Medulla oblongata (tissue), 1 donor: ENCODE results near the gene SCG3.
A peak's percentile ranks its signal among the peaks of the same experiment; 100 is the strongest.

Experiments used
- DNase-seq: peaks from one replicate; pipeline ENCODE4 v3.0.0-alpha.2; 2015; ENCODE audit errors: extremely low spot score

SCG3 gene

DNA sequence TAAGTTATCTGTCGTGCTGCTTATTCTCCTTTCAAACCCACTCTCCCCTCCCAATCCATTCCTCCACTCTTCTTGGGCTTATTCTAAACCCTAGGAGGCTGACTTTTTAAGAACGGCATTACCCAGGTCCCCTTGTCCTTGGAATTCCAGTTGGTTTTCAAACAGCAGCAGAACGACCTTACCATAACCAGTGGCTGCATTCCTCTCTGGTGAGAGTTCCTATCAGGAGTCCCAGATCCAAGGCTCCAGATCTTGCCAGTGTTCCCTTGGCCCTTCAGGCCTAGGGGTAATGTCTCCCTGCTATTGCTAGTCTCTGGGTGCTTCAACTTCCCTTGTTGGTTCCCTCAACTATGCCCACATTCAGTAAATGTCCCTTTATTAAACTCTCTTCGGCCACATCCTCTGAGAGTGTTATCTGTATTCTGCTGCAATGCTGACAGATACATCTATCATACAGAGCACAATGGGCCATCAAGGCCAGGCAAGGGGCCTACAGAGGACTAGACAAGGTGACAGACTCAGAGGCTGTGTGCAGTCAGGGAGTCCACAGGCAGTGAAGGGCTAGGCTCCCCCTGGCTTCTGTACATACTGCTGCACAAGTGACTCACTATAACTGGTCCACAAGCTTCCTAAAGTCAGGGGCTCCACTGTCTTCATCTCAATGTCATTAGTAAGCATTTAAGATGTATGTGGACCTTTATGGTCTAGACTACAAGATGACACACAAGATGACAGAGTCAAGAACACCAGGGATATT, 46.0 kb downstream of the SCG3 start:
- no peak for DNase-seq

- DNase-seq: peak; percentile 85
Observed at GRCh38 chr15:51731549-51732267, 50.4 kb downstream of the SCG3 start.

- no peak for DNase-seq
Observed at GRCh38 chr15:51732646-51733045, 51.3 kb downstream of the SCG3 start.

DNA sequence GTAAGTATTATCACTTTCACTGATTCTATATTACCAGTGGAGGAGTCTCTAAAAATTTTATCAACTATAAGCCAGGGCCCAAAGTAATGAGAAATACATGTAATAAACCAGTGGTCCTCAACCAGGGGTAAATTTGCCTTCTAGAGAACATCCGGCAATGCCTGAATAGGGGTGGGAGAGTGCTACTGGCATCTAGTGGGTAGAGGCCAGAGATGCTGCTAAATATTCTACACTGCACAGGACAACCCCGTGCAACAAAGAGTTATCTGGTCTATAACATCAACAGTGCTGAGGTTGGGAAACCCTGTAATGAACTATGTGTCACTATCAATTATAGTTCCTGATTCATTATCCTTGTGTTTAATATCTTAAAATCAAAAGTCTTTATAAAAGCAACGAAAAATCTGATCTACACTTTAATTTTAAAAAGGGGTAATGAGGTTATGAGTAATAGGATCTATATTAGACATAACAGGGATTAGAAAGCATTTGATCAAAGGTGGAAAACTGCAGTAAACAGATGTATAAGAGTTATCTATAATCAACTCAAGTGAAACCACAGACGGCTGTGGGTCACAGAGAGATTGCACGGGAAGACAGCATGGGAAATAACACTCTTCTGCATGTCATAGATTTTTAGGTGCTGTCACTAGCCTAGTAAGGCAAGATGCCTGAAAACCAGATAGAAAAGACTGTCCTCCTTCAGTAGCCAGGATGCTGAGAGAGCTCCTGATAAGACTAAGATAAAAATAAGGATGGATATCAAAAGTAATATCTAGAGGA, 54.1 kb downstream of the SCG3 start:
- peak; percentile 26 for DNase-seq

- peak; percentile 28 for DNase-seq
Observed at GRCh38 chr15:51736069-51736468, 54.8 kb downstream of the SCG3 start.

DNA sequence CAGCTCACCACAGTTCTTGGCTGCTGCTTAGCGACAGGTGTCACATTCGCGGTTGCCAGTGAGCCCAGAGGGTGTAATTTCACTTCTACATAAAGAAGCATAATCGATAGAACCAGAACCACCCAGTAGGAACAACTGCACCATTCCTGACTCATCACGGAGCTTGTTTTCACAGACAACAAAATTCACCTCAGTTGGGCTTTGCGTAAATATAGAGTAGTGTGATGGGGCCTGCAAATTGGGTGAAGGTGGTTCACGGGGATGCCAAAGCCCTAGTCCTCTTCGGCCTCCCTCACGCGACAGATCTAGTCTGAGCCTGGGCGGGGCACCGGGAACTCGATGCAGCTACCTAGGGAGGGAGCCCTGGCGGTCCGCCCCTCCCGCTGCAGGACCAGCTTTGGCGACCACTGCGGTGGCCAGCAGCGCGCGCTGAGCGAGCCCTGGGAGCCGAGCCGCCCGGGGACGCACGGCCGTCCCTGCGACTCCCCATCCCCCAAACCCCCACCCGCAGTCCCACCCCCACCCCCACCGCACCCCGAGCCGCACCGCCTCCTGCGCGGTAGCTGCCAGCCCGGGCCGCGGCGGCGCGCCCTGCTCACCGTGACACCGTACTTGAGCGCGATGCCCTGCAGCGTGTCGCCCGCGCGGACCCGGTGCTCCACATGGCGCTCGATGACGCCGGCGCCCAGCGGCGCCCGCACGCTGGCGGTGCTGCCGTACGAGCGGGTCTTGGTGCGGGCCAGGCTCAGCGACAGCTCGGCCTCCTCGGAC, 55.6 kb downstream of the SCG3 start:
- peak; percentile 38 for DNase-seq

DNA sequence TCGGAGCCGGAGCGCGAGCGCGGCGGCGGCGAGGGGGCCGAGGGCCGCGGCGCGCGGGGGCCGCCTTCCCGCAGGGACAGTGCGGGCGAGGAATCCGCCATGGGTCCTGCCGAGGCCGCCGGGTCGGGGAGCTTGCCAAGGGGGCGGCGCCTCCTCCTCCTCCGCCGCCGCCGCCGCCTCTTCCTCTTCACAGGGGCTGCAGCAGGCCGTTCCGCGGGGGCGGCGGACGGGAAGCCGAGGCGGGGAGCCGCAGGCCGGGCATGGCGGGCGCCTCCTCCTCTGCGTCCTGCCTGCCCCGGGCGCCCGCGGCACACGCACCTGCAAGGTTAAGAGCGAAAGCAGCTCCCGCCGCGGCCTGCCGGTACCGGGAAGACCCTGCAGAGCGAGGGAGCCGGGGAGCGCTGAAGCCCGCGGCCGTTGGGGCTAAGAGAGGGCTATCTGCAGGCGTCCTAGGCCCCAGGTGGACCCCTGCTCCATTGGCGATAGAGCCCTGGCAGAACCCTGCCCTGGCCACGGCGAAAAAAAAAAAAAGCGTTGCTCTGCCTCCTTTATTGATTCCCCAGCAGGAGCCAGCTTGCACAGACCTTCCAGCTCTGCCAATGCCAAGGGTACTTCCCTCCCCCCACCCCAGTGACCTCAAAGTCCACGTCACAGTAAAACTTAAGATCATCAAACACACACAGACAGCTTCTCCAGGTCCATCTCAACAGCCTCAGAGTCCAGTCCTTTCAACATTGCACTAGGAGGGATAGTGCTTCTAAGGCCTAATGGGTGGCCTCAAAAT, 56.4 kb downstream of the SCG3 start, which contains the start of gene LYSMD2:
Gene LYSMD2, minus strand, starts transcription at position 134 of the 784 bp plus-strand sequence. Its CDS starts 33 bp downstream, at position 101.
- peak; percentile 73 for DNase-seq

DNA sequence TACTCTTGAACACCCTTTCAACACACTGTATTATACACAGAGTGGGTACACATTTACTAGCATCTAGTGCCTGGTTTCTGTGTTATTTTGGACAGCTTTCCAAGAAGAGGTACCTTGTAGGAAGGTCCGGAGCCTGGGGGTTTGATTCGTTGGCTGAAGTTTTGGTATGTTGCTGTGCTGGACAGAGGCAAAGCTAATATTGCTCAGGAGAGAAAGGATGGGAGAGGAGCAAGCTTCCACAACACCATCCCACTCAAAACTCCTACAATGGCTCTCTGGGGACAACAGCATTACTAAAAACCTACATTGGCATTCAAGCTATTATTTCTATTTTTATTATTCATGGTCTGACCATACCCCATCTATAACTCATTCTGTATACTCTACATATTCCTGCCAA, 57.2 kb downstream of the SCG3 start:
- peak; percentile 8 for DNase-seq

GRCh38 chr15:51739061-51739712, 57.9 kb downstream of the SCG3 start:
- DNase-seq: no peak

DNA sequence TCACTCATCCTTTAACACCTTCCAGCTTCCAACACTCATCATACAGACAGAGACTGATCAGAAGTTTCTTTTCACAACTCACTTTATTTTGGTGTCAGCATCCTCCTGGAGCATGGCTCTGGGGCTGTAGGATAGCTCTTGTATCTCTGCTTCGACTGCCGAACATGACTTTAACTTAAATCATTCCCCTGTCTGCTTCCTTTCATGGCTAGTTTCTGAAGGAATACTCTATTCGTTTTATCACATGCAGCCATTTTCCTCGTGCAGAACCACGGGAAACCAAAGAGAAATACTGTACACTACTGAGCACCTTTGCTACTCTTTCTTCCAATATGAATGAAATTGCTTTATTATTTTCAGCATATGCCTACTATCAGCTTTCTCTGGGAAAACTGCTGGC, 68.0 kb downstream of the SCG3 start:
- DNase-seq: no peak

DNA sequence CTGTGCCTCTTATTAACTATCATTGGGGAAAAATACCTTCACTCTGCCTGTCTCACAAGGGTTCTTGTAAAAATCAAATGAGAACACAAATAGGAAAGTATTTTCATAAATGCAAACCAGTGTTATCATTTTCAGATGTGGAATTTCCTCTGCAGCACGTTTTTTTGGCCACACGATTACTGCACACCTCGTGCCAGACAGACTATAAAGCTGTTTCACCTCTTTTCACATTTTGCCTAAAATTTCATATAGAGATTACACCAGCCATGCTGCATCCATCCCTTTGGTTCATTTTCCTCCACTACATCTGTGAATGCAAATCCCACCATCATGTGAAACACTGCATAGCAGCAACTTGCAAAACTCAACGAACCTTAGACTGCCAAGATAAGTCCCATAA, 68.9 kb downstream of the SCG3 start:
- no peak for DNase-seq

DNA sequence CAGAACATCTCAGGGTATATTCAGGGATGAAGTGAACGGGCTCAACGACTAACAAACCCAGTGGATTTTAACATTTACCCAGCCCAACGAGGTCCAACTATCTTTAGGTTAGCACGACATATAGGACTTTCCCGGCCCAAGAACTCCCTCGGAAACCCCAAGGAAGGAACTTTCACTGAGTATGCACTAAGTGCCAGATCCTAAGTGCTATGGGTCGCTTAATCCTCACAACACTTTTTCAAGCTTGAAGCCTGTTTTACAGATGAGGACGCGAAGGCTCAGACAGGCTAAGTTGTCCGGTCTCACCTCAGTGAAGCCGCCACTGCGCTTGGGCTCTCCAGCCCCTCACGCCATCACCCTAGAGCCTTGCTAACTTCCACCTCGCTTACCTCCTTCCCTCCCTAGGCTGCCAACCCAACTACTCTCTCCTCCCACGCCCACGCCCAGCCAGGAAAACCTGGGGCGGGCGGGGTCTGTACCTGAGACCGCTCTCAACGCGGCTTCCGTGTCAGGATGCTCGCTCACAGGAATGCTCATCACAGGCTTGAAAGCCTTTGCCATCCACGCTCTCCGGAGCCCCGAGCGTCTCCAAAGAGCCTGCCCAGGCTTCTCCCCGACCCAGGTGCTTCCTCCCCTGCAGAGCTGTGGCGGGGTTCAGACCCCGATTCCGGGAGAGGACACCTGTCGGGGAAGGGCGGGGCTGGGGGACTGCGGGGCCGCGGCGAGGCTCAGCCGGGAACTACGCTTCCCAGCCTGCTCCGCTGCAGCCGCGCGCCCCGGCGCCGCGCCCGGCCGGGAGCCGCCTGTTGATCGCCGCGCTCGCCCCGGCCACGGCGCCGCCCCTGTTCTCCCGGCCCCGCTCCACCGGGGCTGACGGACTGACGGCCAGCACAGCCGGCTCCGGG, 69.7 kb downstream of the SCG3 start, which contains the start of gene TMOD2:
Gene TMOD2, plus strand, starts transcription at position 806 of the 905 bp plus-strand sequence. CDS start 14,845 bp downstream, outside the sequence.
- DNase-seq: peak; percentile 46

DNA sequence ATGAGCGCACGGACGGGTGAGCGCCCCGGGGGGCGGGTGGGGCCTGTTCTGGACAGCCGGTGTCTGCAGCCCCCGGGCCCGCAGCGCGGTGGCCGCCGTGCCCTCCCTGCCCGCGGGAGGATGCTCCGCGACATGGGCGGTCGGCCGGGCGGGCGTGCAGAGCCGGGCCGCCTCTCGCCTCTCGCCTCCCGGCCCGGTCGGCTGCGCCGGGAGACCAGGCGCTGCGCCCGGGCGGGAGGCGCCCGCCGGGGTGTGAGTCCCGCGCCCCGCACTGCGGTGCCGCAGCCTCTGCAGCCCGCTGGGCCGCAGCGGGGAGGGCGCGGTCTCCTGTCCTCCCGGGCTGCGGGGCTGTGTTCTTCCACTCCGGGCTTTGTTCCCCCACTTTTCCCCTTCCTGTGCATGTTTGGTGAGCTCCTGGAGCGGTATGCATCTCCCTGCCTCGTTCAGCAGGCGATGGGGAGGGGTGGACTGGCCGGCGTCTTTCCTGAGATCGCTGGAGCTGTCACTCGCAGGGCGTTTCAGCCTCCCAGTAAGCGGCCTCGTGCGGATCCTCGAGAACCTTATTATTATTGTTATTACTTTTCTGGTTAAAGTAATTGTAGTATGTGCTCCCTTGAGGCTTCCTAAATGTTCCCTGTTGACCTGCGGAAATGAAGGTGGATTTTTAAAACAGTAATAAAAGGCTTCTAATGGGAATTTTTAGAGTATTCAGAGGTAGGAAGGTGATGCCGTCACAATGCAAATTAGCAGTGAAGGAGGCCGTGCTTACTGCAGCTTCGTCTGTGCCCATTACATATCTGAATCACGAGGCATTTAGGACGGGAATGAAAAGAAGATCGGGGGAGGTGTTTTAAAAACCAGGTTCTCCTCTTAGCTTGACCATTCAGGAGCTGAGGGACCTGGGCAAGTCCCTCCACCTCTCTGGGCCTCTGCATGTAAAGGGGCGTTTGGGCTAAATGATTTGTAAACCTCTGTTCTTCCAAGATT, 70.7 kb downstream of the SCG3 start:
- peak; percentile 35 for DNase-seq

DNA sequence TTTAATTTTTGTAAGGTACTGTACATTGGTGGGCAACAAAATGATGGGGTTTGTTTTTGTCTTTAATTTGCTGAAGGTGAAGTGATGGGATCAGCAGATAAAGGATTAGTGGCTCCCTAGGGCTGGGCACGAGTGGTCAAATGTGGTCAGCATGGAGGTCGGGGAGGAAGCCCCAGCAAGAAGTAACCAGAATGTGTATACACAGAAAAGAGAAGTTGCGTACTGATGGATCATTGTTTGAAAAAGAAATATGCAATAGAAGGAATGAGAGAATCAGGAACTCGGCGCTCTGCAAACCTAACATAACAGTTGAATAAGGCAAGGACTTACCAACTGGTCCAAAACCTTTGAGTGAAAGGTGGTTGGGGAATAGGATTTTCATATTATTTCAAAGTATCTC, 71.6 kb downstream of the SCG3 start:
- no peak for DNase-seq

GRCh38 chr15:51754267-51754666, 73.0 kb downstream of the SCG3 start:
- DNase-seq: no peak

- no peak for DNase-seq
Observed at GRCh38 chr15:51755790-51756189, 74.5 kb downstream of the SCG3 start.

DNA sequence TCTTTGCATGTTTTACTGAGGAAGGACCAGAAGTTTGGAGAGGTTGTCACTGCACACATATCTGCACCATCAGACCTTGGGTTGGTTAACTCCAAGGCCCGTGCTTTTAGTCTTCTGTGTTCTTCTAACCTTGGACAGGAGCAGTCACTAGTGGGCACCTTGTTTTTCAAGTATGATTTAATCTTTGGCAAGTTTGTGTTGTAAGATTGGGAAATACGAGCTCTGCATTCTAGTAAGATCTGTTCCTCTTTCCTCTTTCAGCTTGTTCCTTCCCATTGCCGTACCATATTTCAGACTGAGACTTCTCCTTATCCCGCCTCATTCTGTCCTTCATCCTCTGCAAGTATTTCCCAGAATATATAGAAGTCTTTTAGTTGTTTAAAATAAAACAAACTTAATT, 75.2 kb downstream of the SCG3 start:
- DNase-seq: peak; percentile 50

DNA sequence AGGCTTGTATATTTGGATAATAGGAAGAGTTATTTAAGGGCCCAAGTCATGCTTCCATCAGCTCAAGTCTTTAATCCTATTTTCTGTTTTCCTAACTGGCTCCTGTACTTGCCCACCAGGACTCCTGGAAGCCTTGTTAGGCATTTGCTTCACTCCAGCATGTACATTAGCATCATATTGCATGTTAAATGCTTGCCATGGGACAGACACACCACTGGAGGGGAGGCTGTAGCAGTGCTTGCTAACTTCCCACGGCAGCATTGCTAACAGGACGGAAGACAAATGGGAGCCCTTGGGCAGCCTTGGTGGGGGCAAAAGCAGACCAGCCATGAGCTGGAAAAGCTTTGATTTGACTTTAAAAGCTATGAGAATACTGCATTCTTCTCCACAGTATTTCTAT, 76.1 kb downstream of the SCG3 start:
- DNase-seq: no peak
